Fibroblast of the aortic adventitia (primary cell): ENCODE data around the gene GLP1R. TPM values are rescaled to one million over a fixed set of nuclear protein-coding genes. Genes with fewer than 3 reads are reported as not detected.

Experiments
- DNase-seq: peaks from one replicate; pipeline ENCODE4 v3.0.0-alpha.2; 2010; ENCODE audit warnings: low read depth
- H3K4me3 ChIP-seq: 2 replicates; pipeline ENCODE4 v1.5.1; 2011; ENCODE audit warnings: low read depth, mild to moderate bottlenecking, control low read depth, low read length, moderate library complexity
- total RNA-seq: library from RNA; depleted of rRNA; stranded (reverse); fragments of >200 nt; gene quantifications from 2 replicates; pipeline ENCODE4 v1.2.3, GENCODE V29; 2012; ENCODE audit warnings: low replicate concordance
- TF ChIP-seq, protein P1 (sequence below): IDR thresholded peaks from 2 replicates; pipeline ENCODE4 v1.5.1; 2011; ENCODE audit warnings: mild to moderate bottlenecking, low read length, control low read depth, inconsistent platforms; ENCODE audit not compliant: insufficient read depth

GLP1R gene
- total RNA-seq, 1 donor: not detected

DNA sequence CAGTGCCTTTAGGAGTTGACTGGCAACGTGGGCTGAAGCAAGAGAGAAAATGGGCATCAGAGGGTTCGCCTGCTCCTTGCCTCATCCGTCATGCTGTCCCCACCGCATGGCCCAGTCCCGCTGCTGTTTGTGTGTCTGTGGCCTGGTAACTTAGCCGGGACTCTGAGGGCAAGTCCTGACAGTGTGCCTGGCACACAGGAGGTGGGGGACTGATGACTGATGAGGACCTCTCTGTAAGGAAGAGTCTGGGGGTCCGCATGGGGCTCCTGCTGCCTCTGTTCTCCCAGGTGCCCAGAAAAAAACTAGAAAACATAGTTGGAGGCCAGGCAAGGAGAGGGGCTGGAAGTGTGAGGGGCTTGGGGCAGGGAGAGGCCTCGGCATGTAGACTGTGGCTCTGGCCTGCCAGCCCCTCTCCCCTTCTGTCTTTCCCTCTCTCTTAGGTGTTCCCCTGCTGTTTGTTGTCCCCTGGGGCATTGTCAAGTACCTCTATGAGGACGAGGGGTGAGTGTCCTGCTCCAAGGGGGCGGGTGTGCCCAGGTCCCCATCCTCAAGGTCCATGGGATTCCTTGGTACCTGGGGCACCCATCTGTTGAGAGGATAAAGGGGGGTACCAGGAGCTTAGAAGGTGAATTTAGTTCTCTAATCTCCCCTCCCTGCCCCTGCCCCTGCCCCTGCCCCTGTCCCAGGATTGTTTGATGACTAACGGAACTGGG, 29.5 kb downstream of the GLP1R start:
- TF ChIP-seq, protein P1, sequence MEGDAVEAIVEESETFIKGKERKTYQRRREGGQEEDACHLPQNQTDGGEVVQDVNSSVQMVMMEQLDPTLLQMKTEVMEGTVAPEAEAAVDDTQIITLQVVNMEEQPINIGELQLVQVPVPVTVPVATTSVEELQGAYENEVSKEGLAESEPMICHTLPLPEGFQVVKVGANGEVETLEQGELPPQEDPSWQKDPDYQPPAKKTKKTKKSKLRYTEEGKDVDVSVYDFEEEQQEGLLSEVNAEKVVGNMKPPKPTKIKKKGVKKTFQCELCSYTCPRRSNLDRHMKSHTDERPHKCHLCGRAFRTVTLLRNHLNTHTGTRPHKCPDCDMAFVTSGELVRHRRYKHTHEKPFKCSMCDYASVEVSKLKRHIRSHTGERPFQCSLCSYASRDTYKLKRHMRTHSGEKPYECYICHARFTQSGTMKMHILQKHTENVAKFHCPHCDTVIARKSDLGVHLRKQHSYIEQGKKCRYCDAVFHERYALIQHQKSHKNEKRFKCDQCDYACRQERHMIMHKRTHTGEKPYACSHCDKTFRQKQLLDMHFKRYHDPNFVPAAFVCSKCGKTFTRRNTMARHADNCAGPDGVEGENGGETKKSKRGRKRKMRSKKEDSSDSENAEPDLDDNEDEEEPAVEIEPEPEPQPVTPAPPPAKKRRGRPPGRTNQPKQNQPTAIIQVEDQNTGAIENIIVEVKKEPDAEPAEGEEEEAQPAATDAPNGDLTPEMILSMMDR: no peak
- no peak for DNase-seq
- H3K4me3 ChIP-seq: no peak overlapping the region

GRCh38 chr6:39078695-39079094, 30.1 kb downstream of the GLP1R start:
- TF ChIP-seq, protein P1: no peak
- DNase-seq: no peak
- no peak overlapping the region for H3K4me3 ChIP-seq

- no peak overlapping the region for H3K4me3 ChIP-seq
- TF ChIP-seq, protein P1: no peak
- no peak for DNase-seq
Observed at GRCh38 chr6:39079197-39080125, 30.9 kb downstream of the GLP1R start.

DNA sequence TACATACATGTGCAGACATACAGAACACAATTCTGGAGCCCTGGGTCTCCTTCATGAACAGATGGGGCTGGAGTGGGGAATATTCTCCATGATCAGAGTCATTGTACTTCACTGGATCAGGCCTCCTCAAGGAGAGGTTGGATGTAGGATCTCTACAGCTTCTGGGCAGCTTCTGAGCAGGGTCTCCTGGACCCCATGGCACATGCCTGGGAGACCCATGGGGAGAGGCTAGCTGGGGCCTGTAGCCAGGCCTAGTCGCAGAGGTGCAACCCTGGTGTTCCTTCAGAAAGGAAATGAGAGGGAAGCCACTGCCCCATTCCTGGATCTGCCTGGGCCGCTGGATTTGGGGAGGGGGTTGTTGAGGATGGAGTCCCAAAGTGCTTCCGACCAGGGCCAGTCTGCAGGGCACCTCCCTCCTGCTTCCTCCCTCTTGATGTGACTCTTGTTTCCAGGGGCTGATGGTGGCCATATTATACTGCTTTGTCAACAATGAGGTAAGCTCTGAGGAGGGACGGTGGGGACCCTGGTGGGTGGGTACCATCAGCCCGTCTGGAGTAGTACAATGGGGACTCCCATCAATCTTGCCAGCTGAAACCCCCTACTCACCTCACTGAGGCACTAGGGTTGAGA, 31.8 kb downstream of the GLP1R start:
- H3K4me3 ChIP-seq: no peak overlapping the region
- DNase-seq: no peak
- TF ChIP-seq, protein P1: no peak

DNA sequence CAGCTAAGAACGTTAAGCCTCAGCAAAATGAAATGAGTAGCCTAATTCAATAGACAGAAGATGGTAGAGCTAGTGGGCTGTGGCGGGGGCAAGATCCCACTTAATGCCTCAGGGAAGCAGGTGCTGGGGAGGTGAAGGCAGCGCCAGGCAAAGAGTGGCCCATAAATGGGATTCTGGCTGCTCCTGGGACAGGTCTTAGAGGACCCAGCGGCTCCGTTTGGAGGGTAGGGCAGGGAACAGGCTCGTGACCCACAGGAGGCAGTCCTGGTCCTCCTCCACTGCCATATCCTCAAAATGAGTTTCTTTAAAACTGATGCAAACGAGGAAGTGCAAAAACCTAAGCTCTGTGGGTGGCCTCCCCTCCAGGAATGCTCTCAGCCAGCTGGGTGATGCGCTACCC, 33.7 kb downstream of the GLP1R start:
- no peak for DNase-seq
- TF ChIP-seq, protein P1: no peak
- H3K4me3 ChIP-seq: no peak overlapping the region

DNA sequence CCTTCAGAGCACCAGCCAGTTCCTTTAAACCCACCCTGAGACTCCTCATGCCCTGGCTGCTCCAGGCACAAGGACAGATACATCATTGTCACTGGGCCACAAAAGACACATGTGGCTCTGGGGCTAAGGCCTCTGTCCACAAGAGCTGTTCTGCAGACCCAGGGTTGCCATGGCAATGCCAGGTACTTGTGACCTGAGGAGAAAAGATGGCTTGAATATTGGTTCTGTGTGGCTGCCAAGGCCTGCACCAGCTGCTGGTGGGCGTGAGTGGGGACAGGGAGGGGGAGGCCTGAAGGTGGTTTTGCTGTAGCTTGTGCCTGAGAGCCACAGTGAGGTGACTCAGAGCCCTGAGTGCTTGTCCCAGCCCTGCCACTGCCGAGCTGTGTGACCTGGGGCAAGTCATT, 34.7 kb downstream of the GLP1R start:
- no peak overlapping the region for H3K4me3 ChIP-seq
- no peak for DNase-seq
- TF ChIP-seq, protein P1: no peak
